Left lobe of liver (tissue), 2 donors: ENCODE results near the gene IRX5. TPM values are rescaled to one million over a fixed set of nuclear protein-coding genes. Genes with fewer than 3 reads are reported as not detected.

Experiments used
- ATAC-seq: fragments of 200-7000 bp; cut with Tn5 transposase; one replicate; pipeline ENCODE4 v1.9.1; 2020; ENCODE audit warnings: mild to moderate bottlenecking, moderate library complexity
- DNase-seq: peaks from one replicate; pipeline ENCODE4 v3.0.0-alpha.2; 2020; ENCODE audit warnings: low spot score
- total RNA-seq: library from RNA; stranded (reverse); gene quantifications from one replicate; pipeline ENCODE4 v1.2.1, GENCODE V29; 2021
- donor health status: DM: no; HTN: no; CAD: no; lungs with moderate emphysema.
- donor health status: DM: no; HTN: yes; CAD: no.

IRX5 gene
- total RNA-seq, 1 donor from 2014 or later = 0.08 TPM

DNA sequence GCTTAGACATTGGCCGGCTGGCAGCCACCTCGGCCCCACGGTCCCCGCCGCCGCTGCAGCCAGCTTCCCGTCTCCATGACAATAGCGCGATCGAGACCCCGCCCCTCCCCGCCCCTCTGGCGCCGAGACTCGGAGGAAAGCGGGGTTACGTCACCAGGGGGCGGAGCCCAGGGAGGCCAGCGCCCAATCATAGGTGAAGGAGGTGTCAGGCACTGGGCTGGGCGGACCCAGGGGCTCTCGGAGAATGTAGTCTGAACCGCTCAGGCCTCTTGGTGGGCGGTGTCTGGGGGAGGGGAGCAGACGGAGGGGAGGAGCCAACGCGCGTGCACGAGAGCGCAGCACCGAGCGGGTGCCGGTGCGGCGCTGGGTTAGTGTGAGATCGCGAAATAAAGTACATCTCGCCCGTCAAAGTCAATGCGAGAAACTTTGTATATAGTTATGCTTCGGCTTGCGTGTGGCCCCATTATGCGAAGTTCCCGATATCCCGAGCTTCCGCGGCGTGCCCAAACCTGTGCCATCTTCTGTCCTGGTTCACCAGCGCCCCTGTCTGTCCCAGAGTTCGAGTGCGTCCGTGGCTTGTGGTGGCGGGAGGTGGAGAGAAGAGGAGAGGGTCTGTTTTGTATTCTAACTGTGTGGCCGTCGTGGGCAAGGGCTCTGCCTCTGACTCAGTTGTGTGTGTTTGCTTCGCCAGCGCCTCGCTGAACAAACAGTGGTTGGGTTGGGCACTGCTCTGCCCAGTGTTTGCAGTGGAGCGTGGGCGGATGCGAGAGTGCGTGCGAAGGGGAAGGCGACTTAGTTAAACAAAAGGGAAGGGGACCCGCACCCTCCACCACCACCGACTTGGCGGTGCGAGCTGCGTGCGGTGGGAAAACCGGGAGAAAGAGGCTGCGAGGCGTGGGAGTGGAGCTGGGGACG, 1.3 kb upstream of the IRX5 start:
- ATAC-seq (peak; percentile 92), DNase-seq (peak; percentile 99)

DNA sequence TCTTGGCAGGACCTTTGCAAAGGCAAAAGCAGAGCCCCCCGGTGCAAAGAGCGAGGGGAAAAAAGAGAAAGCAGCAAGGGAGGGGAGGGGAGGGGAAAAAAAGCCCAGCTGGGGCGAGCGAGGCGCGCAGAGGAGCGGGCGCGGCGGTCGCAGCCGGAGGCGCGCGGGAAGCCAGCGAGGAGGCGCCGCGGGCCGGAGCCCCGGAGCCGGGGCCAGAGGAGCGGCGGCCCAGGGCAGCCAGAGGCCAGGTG, 129 bp downstream of the IRX5 start:
- ATAC-seq (no peak), DNase-seq (no peak)

DNA sequence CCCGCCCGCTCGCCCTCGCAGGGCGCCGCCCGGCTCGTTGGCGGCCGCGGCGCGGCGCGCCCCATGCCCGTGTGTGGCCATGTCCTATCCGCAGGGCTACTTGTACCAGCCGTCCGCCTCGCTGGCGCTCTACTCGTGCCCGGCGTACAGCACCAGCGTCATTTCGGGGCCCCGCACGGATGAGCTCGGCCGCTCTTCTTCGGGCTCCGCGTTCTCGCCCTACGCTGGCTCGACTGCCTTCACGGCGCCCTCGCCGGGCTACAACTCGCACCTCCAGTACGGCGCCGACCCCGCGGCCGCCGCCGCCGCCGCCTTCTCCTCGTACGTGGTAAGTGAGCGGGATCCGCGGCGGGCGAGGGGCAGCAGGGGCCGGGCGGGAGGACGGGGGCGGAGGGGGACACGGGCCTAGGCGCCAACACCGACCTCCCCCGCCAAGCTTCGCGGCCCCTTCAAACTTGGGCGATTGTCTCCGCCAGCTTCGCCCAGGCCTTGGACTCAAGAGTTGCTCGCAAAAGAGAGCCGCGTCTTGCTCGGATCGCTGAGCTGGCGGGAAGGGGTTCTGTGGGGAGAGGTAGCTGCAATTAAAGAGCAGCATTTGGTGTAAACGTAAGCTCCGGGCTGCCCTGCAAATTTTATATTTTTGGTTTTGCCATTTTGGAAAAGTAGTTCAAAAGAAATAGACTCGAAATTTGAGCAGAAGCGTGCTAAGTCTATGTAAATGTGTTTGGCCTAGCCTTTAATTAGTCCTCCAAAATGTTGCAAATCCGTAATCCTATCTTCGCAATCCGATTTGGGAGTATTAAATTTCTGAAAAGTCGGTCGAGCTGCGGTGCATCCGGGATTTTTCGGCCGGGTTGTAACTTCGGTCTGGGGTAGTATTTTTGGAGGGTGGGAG, 702 bp downstream of the IRX5 start:
- DNase-seq (no peak), ATAC-seq (no peak)

DNA sequence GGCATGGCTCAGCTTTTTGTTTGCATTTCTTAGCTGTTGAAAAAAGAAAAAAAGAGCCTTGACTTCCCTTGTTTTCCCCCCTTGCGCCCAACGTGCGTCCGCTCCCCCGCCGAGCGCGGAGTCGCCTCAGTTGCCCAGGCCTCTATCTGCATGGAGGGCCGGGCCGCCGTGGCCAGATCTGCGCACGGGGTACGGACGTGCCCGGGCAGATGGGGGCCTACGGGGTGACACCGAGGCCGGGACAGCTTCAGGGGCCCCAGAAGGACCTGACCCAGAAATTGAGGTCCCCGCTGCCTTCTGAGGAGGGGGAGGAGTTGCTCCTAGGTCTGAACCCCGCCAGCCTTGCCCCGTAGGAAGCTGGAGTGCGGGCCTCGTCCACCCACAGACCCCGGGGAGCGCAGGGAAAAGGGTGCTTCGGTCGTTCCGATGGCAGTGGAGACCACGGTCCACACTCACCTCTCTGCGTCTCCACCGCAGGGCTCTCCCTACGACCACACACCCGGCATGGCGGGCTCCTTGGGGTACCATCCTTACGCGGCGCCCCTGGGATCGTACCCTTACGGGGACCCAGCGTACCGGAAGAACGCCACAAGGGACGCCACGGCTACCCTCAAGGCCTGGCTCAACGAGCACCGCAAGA, 1.5 kb downstream of the IRX5 start:
- ATAC-seq (no peak), DNase-seq (no peak)

DNA sequence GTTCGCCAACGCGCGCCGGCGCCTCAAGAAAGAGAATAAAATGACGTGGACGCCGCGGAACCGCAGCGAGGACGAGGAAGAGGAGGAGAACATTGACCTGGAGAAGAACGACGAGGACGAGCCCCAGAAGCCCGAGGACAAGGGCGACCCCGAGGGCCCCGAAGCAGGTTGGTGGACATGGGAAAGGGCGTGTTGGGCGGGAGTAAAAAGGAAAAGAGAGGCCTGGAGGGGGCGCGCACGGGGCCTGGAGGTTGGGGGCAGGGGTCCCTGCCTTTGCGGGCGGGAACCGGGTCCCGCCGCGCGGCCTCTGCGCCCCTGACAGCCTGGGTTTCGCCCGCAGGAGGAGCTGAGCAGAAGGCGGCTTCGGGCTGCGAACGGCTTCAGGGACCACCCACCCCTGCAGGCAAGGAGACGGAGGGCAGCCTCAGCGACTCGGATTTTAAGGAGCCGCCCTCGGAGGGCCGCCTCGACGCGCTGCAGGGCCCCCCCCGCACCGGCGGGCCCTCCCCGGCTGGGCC, 2.1 kb downstream of the IRX5 start:
- DNase-seq = no peak
- ATAC-seq = no peak

DNA sequence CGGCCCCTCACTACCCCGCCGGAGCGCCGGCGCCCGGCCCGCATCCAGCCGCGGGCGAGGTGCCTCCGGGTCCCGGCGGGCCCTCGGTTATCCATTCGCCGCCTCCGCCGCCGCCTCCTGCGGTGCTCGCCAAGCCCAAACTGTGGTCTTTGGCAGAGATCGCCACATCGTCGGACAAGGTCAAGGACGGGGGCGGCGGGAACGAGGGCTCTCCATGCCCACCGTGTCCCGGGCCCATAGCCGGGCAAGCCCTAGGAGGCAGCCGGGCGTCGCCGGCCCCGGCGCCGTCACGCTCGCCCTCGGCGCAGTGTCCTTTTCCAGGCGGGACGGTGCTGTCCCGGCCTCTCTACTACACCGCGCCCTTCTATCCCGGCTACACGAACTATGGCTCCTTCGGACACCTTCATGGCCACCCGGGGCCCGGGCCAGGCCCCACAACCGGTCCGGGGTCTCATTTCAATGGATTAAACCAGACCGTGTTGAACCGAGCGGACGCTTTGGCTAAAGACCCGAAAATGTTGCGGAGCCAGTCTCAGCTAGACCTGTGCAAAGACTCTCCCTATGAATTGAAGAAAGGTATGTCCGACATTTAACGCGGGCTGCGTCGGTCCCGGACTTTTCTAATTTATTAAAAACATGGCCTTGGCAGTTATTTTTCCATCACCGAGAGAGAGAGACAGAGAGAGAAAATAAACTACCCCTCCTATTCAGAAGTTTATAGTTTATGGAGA, 2.8 kb downstream of the IRX5 start:
- ATAC-seq (no peak), DNase-seq (no peak)

DNA sequence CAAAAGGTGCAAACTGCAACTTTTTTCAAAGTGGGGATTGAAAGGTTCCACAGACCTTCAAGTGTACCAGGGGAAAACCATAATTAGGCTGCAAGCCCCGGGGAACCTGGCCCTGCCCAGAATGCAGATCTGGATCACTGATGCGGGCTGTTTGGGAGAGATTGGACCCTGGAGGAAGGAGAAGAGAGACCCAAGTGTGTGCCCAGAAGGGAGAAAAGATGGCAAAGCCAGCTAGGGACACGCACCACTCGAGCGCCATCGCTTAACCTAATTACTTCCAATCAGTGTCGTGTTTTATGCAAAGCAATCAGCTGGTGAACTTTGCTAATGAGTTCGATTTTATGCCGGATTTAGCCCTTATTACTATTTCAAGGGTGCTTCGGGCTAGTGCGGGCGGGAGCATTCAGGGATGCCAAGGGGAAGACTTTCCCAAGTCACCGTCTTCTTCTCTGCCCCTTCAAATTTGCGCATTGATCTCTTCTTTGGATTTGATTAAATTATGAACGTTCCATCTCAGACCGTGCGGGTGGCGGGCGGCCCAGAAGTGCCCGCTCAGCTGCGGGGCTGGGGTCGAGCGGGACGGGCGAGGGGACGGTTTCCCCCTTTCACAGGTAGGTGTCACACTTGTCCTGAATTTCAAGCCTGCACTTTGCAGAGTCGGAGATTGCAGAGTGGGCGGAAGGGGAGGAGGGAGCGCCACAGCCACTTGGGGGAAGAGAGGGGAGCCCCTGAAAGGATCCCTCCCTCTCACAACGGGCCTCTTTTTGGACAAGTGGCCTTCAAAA, 4.0 kb downstream of the IRX5 start:
- no peak for DNase-seq
- ATAC-seq = no peak

DNA sequence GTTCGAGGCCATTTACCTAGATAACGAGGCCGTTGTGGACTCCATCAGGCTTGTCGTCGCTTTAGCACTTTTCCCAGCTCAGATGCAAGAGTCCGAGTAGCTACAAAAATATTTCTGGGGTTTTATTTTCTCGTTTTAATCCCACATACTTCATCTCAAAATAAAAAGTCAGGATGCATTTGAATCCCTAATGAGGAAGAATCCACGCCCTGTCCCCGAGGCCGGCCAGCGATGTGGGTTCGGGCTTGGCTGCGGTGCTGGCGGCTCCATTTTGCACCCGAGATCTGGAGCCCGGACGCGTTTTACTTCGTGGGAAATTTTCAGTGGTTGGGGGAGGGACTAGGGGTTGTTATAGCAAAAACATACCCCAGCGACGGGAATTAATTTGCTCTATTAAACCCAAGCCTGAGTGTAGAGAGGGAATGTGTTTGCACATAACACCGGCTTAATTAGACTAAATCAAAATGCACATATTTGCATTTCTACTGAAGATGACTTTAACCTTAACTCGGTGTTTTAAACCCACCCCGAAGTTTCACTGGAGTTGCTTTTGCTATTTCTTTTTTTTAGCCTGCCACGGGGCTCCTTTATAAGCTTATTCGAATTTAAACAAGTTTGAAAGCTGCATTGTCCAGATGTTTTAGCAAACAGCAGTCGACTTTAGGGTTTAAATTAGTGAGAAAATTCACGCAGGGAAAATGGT, 4.8 kb downstream of the IRX5 start:
- no peak for ATAC-seq
- DNase-seq = no peak

DNA sequence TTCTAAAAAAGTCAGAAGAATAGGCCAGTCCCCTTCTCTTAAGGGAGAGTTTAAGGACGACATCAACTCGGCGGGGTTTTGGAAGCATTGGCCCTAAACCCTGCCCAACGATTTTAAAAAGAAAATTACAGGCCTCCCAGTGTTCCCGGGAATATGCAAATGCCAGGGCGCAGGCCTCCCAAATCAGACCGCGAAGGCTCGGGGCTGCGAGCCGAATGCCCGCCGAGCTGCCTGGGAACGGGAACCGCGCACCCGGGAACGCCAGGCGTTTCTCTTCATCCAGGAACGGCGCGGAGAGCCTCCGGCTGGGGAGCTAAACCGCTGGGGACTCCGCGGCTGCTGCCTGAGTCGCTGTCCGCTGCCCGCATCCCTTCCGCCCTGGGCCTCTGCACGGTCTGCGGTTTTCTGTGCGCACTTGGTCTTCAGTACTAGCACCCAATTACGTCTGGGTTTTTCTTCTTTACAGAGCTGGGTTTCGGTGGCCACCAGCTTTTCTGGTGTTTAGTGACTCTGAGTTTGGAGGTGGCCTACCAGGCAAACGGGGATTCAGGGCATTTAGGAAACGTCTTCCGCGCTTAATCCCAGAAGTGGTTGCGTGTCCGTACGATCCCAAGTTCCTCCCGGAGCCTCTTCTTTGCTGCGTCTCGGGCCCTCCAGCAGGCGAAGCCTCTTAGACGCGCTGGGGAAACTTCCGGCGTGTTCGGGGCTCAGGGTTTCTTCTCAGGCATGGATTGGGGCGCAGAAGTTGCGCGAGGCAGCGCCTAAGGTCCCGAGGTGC, 5.7 kb downstream of the IRX5 start:
- DNase-seq (no peak), ATAC-seq (peak; percentile 37)

DNA sequence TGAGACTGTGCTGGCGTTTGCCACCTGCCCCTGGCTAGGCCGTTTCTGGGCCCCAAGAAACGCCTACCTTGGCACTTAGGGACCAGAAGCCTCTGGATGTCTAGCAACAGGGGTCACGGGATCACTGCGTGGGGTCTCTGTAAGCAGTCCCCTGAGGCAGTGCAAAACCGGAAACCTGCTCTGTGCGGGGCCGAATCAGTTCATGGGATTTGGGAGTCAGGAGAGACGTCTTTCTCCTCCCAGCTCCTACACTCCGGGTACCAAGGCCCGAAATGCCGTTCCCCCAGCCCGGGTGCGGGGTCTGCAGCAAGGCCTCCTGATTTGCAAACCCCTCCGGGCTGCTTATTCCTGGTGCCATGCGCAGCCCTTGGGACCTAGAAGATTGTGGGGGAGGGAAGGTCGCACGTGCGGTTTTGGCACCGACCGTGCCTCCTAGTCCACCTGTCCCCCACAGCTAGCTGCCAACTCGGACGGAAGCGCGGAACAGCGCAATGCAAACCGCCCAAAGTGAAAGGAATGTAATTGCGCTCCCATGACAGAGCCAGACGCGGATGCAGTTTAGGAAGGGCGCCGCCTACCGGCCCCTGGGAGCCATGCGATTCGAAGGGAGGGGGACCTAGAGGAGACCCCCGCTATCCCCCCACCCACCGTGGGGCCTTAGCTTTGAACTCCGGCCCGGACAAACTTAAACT, 6.5 kb downstream of the IRX5 start:
- ATAC-seq = no peak
- no peak for DNase-seq

DNA sequence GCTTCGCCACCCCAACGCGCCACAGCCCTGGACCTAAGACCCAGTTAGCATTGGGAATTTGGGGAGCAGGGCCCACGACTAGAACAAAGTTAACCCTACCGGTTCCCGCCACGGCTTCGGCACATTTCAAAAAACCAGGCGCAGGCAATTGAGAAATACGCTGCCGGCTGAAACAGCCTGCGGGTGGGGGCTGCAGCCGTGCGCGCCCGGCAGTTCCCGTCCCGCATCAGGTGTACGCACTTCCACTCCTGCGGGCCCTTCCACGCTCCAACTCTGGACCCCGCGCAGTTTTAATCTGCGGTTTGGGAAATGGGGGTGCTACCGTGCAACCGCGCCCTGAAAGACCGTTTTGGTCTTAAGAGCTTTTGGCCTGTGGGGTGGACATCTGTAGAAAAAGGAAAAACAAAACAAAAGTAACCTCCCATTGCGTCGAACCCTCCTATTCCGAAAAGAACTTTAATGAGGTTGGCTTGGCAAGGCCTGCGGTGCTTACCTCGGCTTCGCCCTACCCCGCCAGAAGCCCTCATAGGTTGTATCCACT, 7.1 kb downstream of the IRX5 start:
- no peak for ATAC-seq
- DNase-seq = no peak

DNA sequence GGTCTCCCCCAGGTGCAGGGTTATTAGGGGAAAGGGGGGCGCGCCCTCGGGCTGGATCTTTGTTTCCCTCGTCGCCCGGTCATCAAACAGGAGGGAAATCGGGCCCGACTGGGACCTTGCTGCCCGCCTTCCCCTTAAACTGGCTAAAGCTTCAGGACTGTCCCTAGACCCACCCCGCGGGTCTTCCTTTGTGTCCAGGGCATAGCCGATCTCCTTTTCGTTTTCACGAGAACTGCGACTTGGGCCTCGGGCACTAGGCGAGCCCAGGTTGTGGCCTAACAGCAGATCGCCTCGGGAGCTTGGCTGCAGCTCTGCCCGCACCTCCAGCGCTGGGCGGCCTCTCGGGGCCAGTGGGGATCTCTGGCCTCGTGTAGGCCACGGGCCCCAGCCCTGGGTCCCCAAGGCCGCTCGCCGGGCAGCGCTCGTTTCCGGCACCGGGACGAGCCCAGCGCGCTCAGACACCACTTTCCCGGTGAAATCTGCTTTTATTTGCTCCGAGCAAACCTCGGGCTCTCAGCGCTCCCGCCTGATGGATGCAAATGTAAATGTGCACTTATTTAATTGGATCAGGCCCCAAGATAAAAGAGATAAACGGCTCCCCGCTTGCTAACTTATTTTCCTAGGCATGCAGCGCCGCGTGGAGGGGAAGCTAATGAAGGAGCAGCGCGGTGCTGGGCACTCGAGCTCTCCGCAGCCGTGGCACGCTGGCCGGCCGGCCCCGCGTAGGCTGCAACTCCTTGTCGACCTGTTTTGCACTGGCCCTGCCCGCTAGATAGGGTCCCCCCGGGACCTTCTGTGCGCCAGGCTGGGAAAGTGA, 7.8 kb downstream of the IRX5 start:
- ATAC-seq (peak; percentile 16), DNase-seq (no peak)

DNA sequence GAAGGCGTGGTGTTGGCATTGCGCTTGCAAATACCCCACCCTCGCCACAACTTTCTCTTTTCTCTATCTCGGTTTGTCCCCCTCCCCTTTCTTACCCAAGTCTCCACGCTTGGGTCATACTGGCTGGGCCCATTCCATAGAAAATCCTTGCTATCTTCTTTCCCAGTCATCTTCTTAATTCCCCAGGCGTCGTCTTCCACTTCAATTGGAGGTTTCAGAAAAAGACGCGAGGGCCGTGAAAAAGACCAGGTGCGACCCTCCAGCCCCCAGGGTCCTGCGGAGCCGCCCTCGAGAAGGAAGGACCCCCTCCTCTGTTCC, 8.3 kb downstream of the IRX5 start:
- ATAC-seq = no peak
- no peak for DNase-seq

DNA sequence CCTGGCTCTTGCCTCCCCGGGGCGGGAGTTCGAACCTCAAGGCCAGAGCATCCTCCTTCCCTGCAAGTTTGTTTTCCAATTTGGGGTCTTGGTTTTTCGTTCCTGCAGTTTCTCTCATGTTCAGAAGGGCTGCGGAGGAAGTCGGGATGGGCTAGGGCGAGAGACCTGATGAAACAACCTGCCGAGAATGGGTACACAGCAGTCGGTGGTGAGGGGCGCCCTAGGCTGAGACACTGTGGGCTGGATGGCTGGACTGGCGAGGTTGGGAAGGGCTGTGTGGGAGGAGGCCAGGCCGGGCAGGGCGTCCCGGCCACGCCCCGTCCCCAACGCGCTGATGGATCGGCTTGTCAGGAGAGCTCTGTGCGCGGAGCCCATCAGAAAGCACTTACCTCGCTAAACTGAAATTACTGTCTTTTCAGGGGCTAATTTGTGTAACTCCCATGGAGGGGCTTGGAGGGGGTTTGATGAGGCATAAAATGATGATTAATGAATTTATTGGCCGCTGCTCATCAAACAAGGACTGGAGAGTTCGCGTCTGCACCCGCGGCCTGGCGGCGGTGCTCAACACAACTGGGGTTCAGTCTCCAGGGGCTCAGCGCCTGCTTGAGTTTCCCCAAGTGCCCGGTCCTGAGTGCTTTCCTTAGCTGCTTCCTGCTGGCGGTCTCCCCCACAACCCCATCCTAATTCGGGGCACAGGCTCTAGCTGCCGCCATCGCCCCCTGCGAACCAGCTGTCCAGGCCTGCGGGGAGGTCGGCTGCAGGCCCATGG, 9.0 kb downstream of the IRX5 start:
- DNase-seq (no peak), ATAC-seq (no peak)

DNA sequence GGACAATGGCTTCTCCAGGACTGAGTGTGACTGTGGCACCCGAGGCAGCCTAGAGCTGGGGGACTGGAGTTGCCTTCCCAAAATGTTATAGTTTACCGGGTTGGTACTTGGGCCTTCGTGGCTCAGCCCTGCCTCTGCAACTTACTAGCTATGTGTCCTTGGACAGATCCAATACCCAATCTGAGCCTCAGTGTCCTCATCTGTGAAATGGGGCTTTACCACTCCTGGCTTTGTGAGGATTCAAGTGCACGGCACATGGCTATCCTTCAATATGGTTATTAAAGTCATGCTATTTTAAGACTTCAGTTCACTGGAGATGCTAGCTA, 9.6 kb downstream of the IRX5 start:
- no peak for DNase-seq
- ATAC-seq = no peak

DNA sequence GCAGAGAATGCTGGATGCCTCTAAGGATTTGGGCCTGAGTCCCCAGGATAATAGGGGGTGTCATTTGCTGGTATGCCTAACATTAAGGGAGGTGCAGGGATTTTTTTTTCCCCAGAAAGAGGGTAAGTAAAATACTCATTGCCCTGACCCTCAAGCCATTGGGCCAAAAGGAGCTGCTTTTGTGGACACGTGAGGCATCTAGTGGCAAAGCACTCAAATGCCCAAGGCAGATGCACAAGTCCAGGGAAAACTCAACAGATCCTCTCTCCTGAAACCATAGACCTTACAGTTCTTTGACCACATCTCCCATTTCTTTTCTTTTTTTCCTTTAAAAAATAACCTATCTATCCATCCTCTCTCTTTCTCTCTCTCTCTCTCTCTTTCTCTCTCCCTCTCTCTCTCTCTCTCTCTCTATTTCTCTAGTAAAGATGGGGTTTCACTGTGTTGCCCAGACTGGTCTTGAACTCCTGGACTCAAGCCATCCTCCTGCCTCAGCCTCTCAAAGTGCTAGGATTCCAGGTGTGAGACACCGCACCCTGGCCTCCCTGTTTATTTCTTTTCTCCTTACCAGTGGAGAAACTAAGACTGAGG, 11.8 kb downstream of the IRX5 start:
- DNase-seq (no peak), ATAC-seq (no peak)
